Vagina (tissue), 2 donors: Measurements from ENCODE around the gene FTH1.

Experiments
- POLR2A ChIP-seq, 2 donors: fragments of 450-650 bp; IDR thresholded peaks; one replicate each; pipeline ENCODE4 v1.6.1; 2017; ENCODE audit warnings: antibody characterized with exemption in 2 of 2, mild to moderate bottlenecking in 2 of 2, moderate library complexity in 2 of 2
- TF ChIP-seq, protein P1 (sequence below), 3 experiments: fragments of 450-650 bp in 2 of 3; fragments of 200-600 bp in 1 of 3; sonication (generic) in 1 of 3; IDR thresholded peaks; one replicate each; pipeline ENCODE4 v1.5.1; 2017 to 2019; ENCODE audit warnings: antibody characterized with exemption in 3 of 3, mild to moderate bottlenecking in 2 of 3, moderate library complexity in 2 of 3

DNA sequence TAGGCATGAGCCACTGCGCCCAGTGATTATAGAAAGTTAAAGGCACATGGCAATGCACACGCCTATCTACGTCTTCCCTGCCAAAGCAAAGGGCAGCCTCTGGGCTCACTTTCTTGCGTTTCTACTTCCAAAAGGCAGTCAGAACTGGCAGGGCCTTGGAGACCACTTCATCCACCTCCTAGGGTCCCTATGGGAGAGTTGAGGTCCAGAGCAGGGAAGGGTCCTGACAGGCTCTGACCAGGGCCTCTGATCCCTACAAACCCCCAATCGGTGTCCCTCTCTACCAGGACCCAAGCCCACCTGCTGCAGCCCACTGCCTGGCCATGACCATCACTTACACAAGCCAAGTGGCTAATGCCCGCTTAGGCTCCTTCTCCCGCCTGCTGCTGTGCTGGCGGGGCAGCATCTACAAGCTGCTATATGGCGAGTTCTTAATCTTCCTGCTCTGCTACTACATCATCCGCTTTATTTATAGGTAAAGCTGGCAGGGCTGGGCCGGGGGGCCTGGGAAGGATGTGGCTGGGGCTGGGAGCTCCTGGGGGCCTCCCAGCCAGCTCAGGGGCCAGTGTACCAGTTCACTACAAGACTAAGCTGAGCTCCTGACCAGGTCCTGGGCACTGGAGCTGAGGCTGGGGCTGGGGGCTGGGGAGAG is 15.8 kb downstream of the FTH1 start:
- TF ChIP-seq, protein P1, sequence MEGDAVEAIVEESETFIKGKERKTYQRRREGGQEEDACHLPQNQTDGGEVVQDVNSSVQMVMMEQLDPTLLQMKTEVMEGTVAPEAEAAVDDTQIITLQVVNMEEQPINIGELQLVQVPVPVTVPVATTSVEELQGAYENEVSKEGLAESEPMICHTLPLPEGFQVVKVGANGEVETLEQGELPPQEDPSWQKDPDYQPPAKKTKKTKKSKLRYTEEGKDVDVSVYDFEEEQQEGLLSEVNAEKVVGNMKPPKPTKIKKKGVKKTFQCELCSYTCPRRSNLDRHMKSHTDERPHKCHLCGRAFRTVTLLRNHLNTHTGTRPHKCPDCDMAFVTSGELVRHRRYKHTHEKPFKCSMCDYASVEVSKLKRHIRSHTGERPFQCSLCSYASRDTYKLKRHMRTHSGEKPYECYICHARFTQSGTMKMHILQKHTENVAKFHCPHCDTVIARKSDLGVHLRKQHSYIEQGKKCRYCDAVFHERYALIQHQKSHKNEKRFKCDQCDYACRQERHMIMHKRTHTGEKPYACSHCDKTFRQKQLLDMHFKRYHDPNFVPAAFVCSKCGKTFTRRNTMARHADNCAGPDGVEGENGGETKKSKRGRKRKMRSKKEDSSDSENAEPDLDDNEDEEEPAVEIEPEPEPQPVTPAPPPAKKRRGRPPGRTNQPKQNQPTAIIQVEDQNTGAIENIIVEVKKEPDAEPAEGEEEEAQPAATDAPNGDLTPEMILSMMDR (IDR thresholded peaks at IDR 0.05), result no peak
- TF ChIP-seq POLR2A (IDR thresholded peaks at IDR 0.05), result no peak
